HEK293 (cell line): ENCODE results near the gene REG3A.

ENCODE experiments used
- CTCF ChIA-PET: fragments of 350-600 bp; formaldehyde crosslinking; extraction: SDS; loops from one replicate; lab custom pipeline; 2021; ENCODE audit warnings: antibody characterized with exemption; lab: Yijun Ruan, JAX
- POLR2A ChIA-PET: fragments of 300-600 bp; formaldehyde crosslinking; extraction: SDS; loops from one replicate; lab custom pipeline; 2020; ENCODE audit warnings: antibody characterized with exemption, inconsistent platforms; lab: Yijun Ruan, JAX
- H3K27ac ChIP-seq: fragments of 200-500 bp; sonication (Bioruptor generic); 2 replicates; pipeline ENCODE4 v1.5.1; 2014; ENCODE audit warnings: low read depth, low read length, control low read depth, inconsistent platforms; ENCODE audit errors: extremely low read depth
- H3K36me3 ChIP-seq, 2 experiments: fragments of 200-500 bp in 1 of 2; sonication (Bioruptor generic) in 1 of 2; 1 replicate in 1 of 2; 2 replicates in 1 of 2; pipeline ENCODE4 v1.5.1; 2014 to 2017; ENCODE audit warnings: inconsistent platforms in 2 of 2, low read length in 2 of 2; ENCODE audit not compliant: control insufficient read depth in 2 of 2, insufficient read depth in 1 of 2
- H3K4me1 ChIP-seq: fragments of 200-500 bp; sonication (Bioruptor generic); 2 replicates; pipeline ENCODE4 v1.5.1; 2014; ENCODE audit warnings: mild to moderate bottlenecking, low read length, inconsistent platforms; ENCODE audit not compliant: control insufficient read depth, insufficient read depth
- H3K4me3 ChIP-seq: 2 replicates; pipeline ENCODE4 v1.5.1; 2011; ENCODE audit warnings: low read depth, mild to moderate bottlenecking, control low read depth, low read length, moderate library complexity
- H3K9me3 ChIP-seq: fragments of 200-500 bp; sonication (Bioruptor generic); 2 replicates; pipeline ENCODE4 v1.5.1; 2014; ENCODE audit warnings: low read depth, low read length, inconsistent platforms; ENCODE audit not compliant: control insufficient read depth, insufficient read depth
- BCL11A ChIP-seq: fragments of 450-650 bp; formaldehyde crosslinking; IDR thresholded peaks from 2 replicates; pipeline ENCODE4 v1.5.1; 2016; ENCODE audit warnings: low read depth, missing biosample characterization, missing genetic modification characterization
- GFI1B ChIP-seq: fragments of 450-650 bp; formaldehyde crosslinking; IDR thresholded peaks from 2 replicates; pipeline ENCODE4 v1.5.1; 2016; ENCODE audit warnings: missing biosample characterization, missing genetic modification characterization
- HOXC10 ChIP-seq: sonication (generic); formaldehyde crosslinking; IDR thresholded peaks from 2 replicates; pipeline ENCODE4 v1.8.1; 2023; ENCODE audit warnings: mild to moderate bottlenecking, missing genetic modification reagents
- KLF10 ChIP-seq: fragments of 450-650 bp; IDR thresholded peaks from 2 replicates; pipeline ENCODE4 v1.5.1; 2018; ENCODE audit warnings: missing biosample characterization, mild to moderate bottlenecking, missing genetic modification characterization
- PATZ1 ChIP-seq: fragments of 450-650 bp; formaldehyde crosslinking; IDR thresholded peaks from 2 replicates; pipeline ENCODE4 v1.5.1; 2016; ENCODE audit warnings: missing biosample characterization, missing genetic modification characterization
- SCRT1 ChIP-seq: fragments of 450-650 bp; formaldehyde crosslinking; IDR thresholded peaks from 2 replicates; pipeline ENCODE4 v1.5.1; 2016; ENCODE audit warnings: missing biosample characterization, missing genetic modification characterization, borderline replicate concordance
- TCF7L2 ChIP-seq: IDR thresholded peaks from 2 replicates; pipeline ENCODE4 v1.6.1; 2011; ENCODE audit warnings: low read depth, mild to moderate bottlenecking, inconsistent platforms, low read length, moderate library complexity, borderline replicate concordance
- ZBTB49 ChIP-seq: fragments of 450-650 bp; formaldehyde crosslinking; IDR thresholded peaks from 2 replicates; pipeline ENCODE4 v1.5.1; 2016; ENCODE audit warnings: missing biosample characterization, missing genetic modification characterization, low read depth
- ZNF157 ChIP-seq: fragments of 450-650 bp; formaldehyde crosslinking; IDR thresholded peaks from 2 replicates; pipeline ENCODE4 v1.5.1; 2016; ENCODE audit warnings: missing biosample characterization, missing genetic modification characterization
- ZNF169 ChIP-seq: fragments of 450-650 bp; formaldehyde crosslinking; IDR thresholded peaks from 2 replicates; pipeline ENCODE4 v1.5.1; 2016; ENCODE audit warnings: missing biosample characterization, missing genetic modification characterization
- ZNF239 ChIP-seq: fragments of 450-650 bp; formaldehyde crosslinking; IDR thresholded peaks from 2 replicates; pipeline ENCODE4 v1.5.1; 2016; ENCODE audit warnings: missing biosample characterization, missing genetic modification characterization
- ZNF311 ChIP-seq: fragments of 450-650 bp; formaldehyde crosslinking; IDR thresholded peaks from 2 replicates; pipeline ENCODE4 v1.5.1; 2017; ENCODE audit warnings: missing biosample characterization, missing genetic modification characterization, borderline replicate concordance
- ZNF423 ChIP-seq: fragments of 450-650 bp; formaldehyde crosslinking; IDR thresholded peaks from 2 replicates; pipeline ENCODE4 v1.5.1; 2016; ENCODE audit warnings: missing biosample characterization, missing genetic modification characterization
- ZNF529 ChIP-seq: fragments of 450-650 bp; formaldehyde crosslinking; IDR thresholded peaks from 2 replicates; pipeline ENCODE4 v1.5.1; 2017; ENCODE audit warnings: missing genetic modification characterization, missing biosample characterization; ENCODE audit not compliant: insufficient replicate concordance
- ZNF560 ChIP-seq: fragments of 450-650 bp; formaldehyde crosslinking; IDR thresholded peaks from 2 replicates; pipeline ENCODE4 v1.5.1; 2017; ENCODE audit warnings: missing biosample characterization, missing genetic modification characterization, borderline replicate concordance
- ZNF600 ChIP-seq: fragments of 450-650 bp; formaldehyde crosslinking; IDR thresholded peaks from 2 replicates; pipeline ENCODE4 v1.5.1; 2016; ENCODE audit warnings: missing biosample characterization, missing genetic modification characterization
- ZNF610 ChIP-seq: fragments of 450-650 bp; formaldehyde crosslinking; IDR thresholded peaks from 2 replicates; pipeline ENCODE4 v1.5.1; 2016; ENCODE audit warnings: missing biosample characterization, missing genetic modification characterization, borderline replicate concordance
- ZNF639 ChIP-seq: fragments of 450-650 bp; formaldehyde crosslinking; IDR thresholded peaks from 2 replicates; pipeline ENCODE4 v1.5.1; 2016; ENCODE audit warnings: missing biosample characterization, missing genetic modification characterization
- ZNF692 ChIP-seq: fragments of 450-650 bp; formaldehyde crosslinking; IDR thresholded peaks from 2 replicates; pipeline ENCODE4 v1.5.1; 2016; ENCODE audit warnings: missing biosample characterization, missing genetic modification characterization
- ZNF792 ChIP-seq: fragments of 450-650 bp; formaldehyde crosslinking; IDR thresholded peaks from 2 replicates; pipeline ENCODE4 v1.5.1; 2016; ENCODE audit warnings: missing biosample characterization, missing genetic modification characterization
- ZSCAN18 ChIP-seq: fragments of 450-650 bp; formaldehyde crosslinking; IDR thresholded peaks from 2 replicates; pipeline ENCODE4 v1.5.1; 2016; ENCODE audit warnings: missing biosample characterization, missing genetic modification characterization
- ZSCAN23 ChIP-seq: fragments of 450-650 bp; formaldehyde crosslinking; IDR thresholded peaks from 2 replicates; pipeline ENCODE4 v1.5.1; 2016; ENCODE audit warnings: missing biosample characterization, missing genetic modification characterization
- ZSCAN30 ChIP-seq: fragments of 450-650 bp; IDR thresholded peaks from 2 replicates; pipeline ENCODE4 v1.5.1; 2018; ENCODE audit warnings: missing biosample characterization, mild to moderate bottlenecking, missing genetic modification characterization, moderate library complexity

The REG3A gene

GRCh38 chr2:79155826-79156476 lies 3.6 kb downstream of the REG3A start:
- CTCF ChIA-PET: interaction anchor here (0.5 kb wide), 1 partner anchor 16 kb away, joined by 3 read pairs; no protein-coding TSS in a partner anchor
- no peak for TF ChIP-seq ZNF610 (tag by site-specific recombination)
- no peak for TF ChIP-seq HOXC10
- no peak for TF ChIP-seq ZNF311 (tag by site-specific recombination)
- TF ChIP-seq GFI1B: no peak
- no peak for TF ChIP-seq ZSCAN30 (tag by site-specific recombination)
- TF ChIP-seq SCRT1 (tag by site-specific recombination): no peak
- no peak for TF ChIP-seq ZNF157
- TF ChIP-seq ZNF639 (tag by site-specific recombination): no peak
- no peak for TF ChIP-seq TCF7L2
- TF ChIP-seq ZNF169 (tag by site-specific recombination): no peak
- TF ChIP-seq ZSCAN23: no peak
- Histone ChIP-seq H3K9me3 (no peaks in the 10 kb centered on the region), H3K36me3 (no peaks in the 10 kb centered on the region), H3K4me3 (no peak overlapping the region), H3K27ac (no peak overlapping the region), H3K4me1 (no peaks in the 10 kb centered on the region)
- POLR2A ChIA-PET: no interaction called here

GRCh38 chr2:79139423-79139822 lies 20.1 kb downstream of the REG3A start:
- H3K4me1 ChIP-seq: no peaks in the 10 kb centered on the region
- H3K36me3 ChIP-seq: no peaks in the 10 kb centered on the region
- POLR2A ChIA-PET: no interaction called here
- CTCF ChIA-PET: no interaction called here
- H3K9me3 ChIP-seq: no peaks in the 10 kb centered on the region
- no peak overlapping the region for H3K27ac ChIP-seq
- no peak overlapping the region for H3K4me3 ChIP-seq
- TF ChIP-seq ZNF239 (tag by site-specific recombination): no peak
- TF ChIP-seq KLF10 (tag by site-specific recombination): no peak
- TF ChIP-seq BCL11A (tag by site-specific recombination): no peak
- TF ChIP-seq ZNF529 (tag by site-specific recombination): no peak
- TF ChIP-seq ZNF423: no peak
- TF ChIP-seq PATZ1: no peak
- TF ChIP-seq ZNF692 (tag by site-specific recombination): no peak
- TF ChIP-seq GFI1B: no peak
- no peak for TF ChIP-seq ZSCAN18
- no peak for TF ChIP-seq ZBTB49
- TF ChIP-seq ZNF560 (tag by site-specific recombination): no peak
- TF ChIP-seq ZNF600 (tag by site-specific recombination): no peak
- no peak for TF ChIP-seq ZNF792 (tag by site-specific recombination)
